Ovary (tissue), 3 donors: ENCODE measurements around the gene TNK1.
A peak's percentile ranks its signal among the peaks of the same experiment; 100 is the strongest.

Experiments
- POLR2A ChIP-seq: fragments of 450-650 bp; IDR thresholded peaks from one replicate; pipeline ENCODE4 v1.6.1; 2017; ENCODE audit warnings: antibody characterized with exemption, mild to moderate bottlenecking, moderate library complexity
- TF ChIP-seq, protein P1 (sequence below), 3 donors: fragments of 450-650 bp in 2 of 3; fragments of 200-600 bp in 1 of 3; IDR thresholded peaks; one replicate each; pipeline versions ENCODE4 v1.5.1 to v1.8.0; 2016 to 2022; ENCODE audit warnings: antibody characterized with exemption in 3 of 3, mild to moderate bottlenecking in 1 of 3
- donor health status: DM: no; HTN: no; CAD: no.

DNA sequence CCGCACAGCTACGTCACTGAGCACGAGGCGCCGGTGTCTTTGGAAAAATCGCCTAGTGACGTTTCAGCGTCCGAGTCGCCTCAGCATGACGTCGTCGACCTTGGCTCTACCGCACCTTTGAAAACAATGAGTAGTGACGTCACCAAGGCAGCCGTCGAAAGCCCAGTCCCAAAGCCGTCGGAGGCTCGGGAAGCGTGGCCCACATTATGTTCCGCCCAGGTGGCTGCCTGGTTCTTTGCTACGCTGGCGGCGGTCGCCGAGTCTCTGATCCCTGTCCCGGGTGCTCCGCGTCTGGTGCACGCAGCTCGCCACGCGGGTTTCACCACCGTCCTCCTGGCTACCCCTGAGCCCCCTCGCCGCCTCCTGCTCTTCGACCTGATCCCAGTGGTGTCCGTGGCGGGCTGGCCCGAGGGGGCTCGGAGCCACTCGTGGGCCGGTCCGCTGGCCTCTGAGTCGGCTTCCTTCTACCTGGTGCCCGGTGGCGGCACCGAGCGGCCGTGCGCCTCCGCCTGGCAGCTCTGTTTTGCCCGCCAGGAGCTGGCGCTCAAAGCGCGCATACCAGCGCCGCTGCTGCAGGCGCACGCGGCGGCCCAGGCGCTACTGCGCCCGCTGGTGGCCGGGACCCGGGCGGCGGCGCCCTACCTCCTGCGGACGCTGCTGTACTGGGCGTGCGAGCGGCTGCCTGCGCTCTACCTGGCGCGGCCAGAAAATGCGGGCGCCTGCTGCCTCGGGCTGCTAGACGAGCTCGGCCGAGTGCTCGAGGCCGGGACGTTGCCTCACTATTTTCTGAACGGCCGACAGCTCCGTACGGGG is 55.9 kb downstream of the TNK1 start:
- TF ChIP-seq, protein P1, sequence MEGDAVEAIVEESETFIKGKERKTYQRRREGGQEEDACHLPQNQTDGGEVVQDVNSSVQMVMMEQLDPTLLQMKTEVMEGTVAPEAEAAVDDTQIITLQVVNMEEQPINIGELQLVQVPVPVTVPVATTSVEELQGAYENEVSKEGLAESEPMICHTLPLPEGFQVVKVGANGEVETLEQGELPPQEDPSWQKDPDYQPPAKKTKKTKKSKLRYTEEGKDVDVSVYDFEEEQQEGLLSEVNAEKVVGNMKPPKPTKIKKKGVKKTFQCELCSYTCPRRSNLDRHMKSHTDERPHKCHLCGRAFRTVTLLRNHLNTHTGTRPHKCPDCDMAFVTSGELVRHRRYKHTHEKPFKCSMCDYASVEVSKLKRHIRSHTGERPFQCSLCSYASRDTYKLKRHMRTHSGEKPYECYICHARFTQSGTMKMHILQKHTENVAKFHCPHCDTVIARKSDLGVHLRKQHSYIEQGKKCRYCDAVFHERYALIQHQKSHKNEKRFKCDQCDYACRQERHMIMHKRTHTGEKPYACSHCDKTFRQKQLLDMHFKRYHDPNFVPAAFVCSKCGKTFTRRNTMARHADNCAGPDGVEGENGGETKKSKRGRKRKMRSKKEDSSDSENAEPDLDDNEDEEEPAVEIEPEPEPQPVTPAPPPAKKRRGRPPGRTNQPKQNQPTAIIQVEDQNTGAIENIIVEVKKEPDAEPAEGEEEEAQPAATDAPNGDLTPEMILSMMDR (IDR thresholded peaks at IDR 0.05) = peak; percentile 68 to 95 (median 88)
- no peak for TF ChIP-seq POLR2A
